Activated T-helper 17 cell treated with anti-CD3 and anti-CD28 coated beads, Interleukin-2, amount 50 U/mL, for 72 hours (primary cell): ENCODE results near the gene KCTD16. TPM values are rescaled to one million over a fixed set of nuclear protein-coding genes. Genes with fewer than 3 reads are reported as not detected.

Source experiments
- ATAC-seq: fragments of 150-1000 bp; cut with Tn5 transposase; replicated peaks from 2 replicates; pipeline ENCODE4 v1.10.0; 2021; ENCODE audit warnings: mild to moderate bottlenecking, moderate library complexity
- H3K27ac Mint-ChIP-seq: one replicate; pipeline ENCODE4 v1.8.0; 2022; ENCODE audit warnings: mixed read lengths
- H3K27me3 Mint-ChIP-seq: one replicate; pipeline ENCODE4 v1.8.0; 2022; ENCODE audit warnings: mixed read lengths
- H3K36me3 Mint-ChIP-seq: one replicate; pipeline ENCODE4 v1.8.0; 2022; ENCODE audit warnings: low read depth, mild to moderate bottlenecking, mixed read lengths
- H3K4me1 Mint-ChIP-seq: one replicate; pipeline ENCODE4 v1.8.0; 2022; ENCODE audit warnings: mixed read lengths
- H3K4me3 Mint-ChIP-seq: one replicate; pipeline ENCODE4 v1.8.0; 2022; ENCODE audit warnings: mild to moderate bottlenecking, mixed read lengths
- H3K9me3 Mint-ChIP-seq: one replicate; pipeline ENCODE4 v1.8.0; 2022; ENCODE audit warnings: mixed read lengths
- total RNA-seq, 2 donors: library from RNA; stranded (reverse); gene quantifications; one replicate each; pipeline ENCODE4 v1.2.3, GENCODE V29; 2022

The KCTD16 gene
- total RNA-seq, 2 donors from 2014 or later, result 0.11 to 0.40 TPM

GRCh38 chr5:144503123-144503522 is 332.4 kb downstream of the KCTD16 start:
- H3K27me3 Mint-ChIP-seq, result no peaks in the 10 kb centered on the region
- no peak for ATAC-seq
- H3K4me1 Mint-ChIP-seq, result no peaks in the 10 kb centered on the region
- H3K9me3 Mint-ChIP-seq, result peaks cover 13% of the 10 kb centered on the region
- no peak overlapping the region for H3K4me3 Mint-ChIP-seq
- no peaks in the 10 kb centered on the region for H3K36me3 Mint-ChIP-seq
- no peak overlapping the region for H3K27ac Mint-ChIP-seq

GRCh38 chr5:144504929-144505577 is 334.4 kb downstream of the KCTD16 start:
- Mint-ChIP-seq H3K4me3 (no peak overlapping the region), H3K4me1 (no peaks in the 10 kb centered on the region), H3K9me3 (peaks cover 4% of the 10 kb centered on the region), H3K36me3 (no peaks in the 10 kb centered on the region), H3K27ac (no peak overlapping the region), H3K27me3 (no peaks in the 10 kb centered on the region)
- ATAC-seq, result no peak

- ATAC-seq, result no peak
- no peak overlapping the region for H3K27ac Mint-ChIP-seq
- H3K4me3 Mint-ChIP-seq, result no peak overlapping the region
- H3K36me3 Mint-ChIP-seq, result no peaks in the 10 kb centered on the region
- peaks cover 5% of the 10 kb centered on the region for H3K9me3 Mint-ChIP-seq
- no peaks in the 10 kb centered on the region for H3K27me3 Mint-ChIP-seq
- H3K4me1 Mint-ChIP-seq, result no peaks in the 10 kb centered on the region
Measured at GRCh38 chr5:144510845-144511579, 340.3 kb downstream of the KCTD16 start.

- Mint-ChIP-seq H3K9me3 (peaks cover 5% of the 10 kb centered on the region), H3K4me1 (no peaks in the 10 kb centered on the region)
Measured at GRCh38 chr5:144511580-144512072, 341.0 kb downstream of the KCTD16 start.

GRCh38 chr5:144522698-144523097 is 352.0 kb downstream of the KCTD16 start:
- H3K9me3 Mint-ChIP-seq, result peaks cover 5% of the 10 kb centered on the region
- no peaks in the 10 kb centered on the region for H3K36me3 Mint-ChIP-seq
- H3K4me3 Mint-ChIP-seq, result no peak overlapping the region
- ATAC-seq, result no peak
- no peaks in the 10 kb centered on the region for H3K27me3 Mint-ChIP-seq
- H3K4me1 Mint-ChIP-seq, result no peaks in the 10 kb centered on the region
- H3K27ac Mint-ChIP-seq, result no peak overlapping the region

More at GRCh38 chr5:144511580-144512072, 341.0 kb downstream of the KCTD16 start:
- H3K27ac Mint-ChIP-seq, result no peak overlapping the region
- no peak overlapping the region for H3K4me3 Mint-ChIP-seq
- no peak for ATAC-seq
- H3K36me3 Mint-ChIP-seq, result no peaks in the 10 kb centered on the region
- no peaks in the 10 kb centered on the region for H3K27me3 Mint-ChIP-seq

- Mint-ChIP-seq H3K4me1 (no peaks in the 10 kb centered on the region), H3K36me3 (no peaks in the 10 kb centered on the region), H3K9me3 (peaks cover 12% of the 10 kb centered on the region), H3K27ac (no peak overlapping the region), H3K4me3 (no peak overlapping the region), H3K27me3 (no peaks in the 10 kb centered on the region)
- ATAC-seq, result no peak
Measured at GRCh38 chr5:144525000-144525399, 354.3 kb downstream of the KCTD16 start.

GRCh38 chr5:144531188-144531587 is 360.5 kb downstream of the KCTD16 start:
- no peaks in the 10 kb centered on the region for H3K4me1 Mint-ChIP-seq
- no peak overlapping the region for H3K4me3 Mint-ChIP-seq
- no peaks in the 10 kb centered on the region for H3K36me3 Mint-ChIP-seq
- peaks cover 16% of the 10 kb centered on the region for H3K9me3 Mint-ChIP-seq
- H3K27me3 Mint-ChIP-seq, result no peaks in the 10 kb centered on the region
- no peak for ATAC-seq
- H3K27ac Mint-ChIP-seq, result no peak overlapping the region

Other genes with a start within 250 kb of the KCTD16 start
- 10 to 100 TPM; 51.4 to 52.0 TPM for gene YIPF5, start 214 bp upstream of the KCTD16 start, total RNA-seq